Activated CD4-positive, alpha-beta T cell treated with anti-CD3 and anti-CD28 coated beads, Interleukin-2, amount 50 U/mL, for 4 hours (primary cell): Measurements from ENCODE around the gene AMOT.

ENCODE experiments used
- DNase-seq, 2 experiments: peaks; one replicate each; pipeline ENCODE4 v3.0.0-alpha.2; 2020

Gene AMOT

GRCh38 chrX:112841114-112841819 lies 636 bp upstream of the AMOT start:
- DNase-seq, result peak; percentile 61 to 62

DNA sequence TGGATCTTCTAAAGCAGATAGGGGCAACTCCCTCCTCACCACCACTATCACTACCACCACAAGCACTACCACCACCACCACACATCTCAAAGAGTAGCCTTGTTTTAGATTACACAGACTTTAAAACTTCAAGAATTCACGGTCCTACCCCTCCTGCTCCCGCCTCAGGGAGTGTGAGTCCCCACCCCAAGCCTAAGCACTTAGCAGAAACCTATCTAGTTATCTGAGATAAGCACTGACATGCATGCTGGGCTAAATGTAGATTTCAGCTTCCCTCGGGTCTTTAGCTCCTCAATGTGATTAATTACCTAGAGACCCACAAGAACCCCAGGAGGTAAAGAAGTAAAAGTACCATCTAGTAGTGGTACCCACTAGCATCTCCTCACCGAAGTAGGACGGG lies 775 bp downstream of the AMOT start:
- no peak for DNase-seq

GRCh38 chrX:112837531-112837930 lies 3.1 kb downstream of the AMOT start:
- DNase-seq, result no peak

DNA sequence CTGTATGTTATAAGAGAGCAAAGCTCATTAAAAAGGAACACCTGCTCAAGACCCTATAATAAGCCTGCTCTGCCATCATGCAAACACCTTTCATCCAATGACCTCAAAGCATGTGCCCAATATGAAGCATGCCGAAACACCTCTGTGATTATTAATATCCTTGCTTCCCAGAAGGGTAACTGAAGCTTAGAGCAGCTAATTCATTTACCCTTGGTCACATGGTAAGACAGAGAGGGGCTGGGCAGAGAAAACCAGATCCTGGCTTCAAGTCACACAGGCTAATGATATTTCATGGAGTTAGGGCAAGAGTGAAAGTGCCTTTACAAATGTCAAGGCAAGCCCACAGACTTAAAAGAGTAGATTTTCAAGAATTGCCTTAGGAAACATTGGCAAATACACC lies 5.6 kb downstream of the AMOT start:
- DNase-seq, result no peak

GRCh38 chrX:112834031-112834845 lies 6.4 kb downstream of the AMOT start:
- no peak for DNase-seq

DNA sequence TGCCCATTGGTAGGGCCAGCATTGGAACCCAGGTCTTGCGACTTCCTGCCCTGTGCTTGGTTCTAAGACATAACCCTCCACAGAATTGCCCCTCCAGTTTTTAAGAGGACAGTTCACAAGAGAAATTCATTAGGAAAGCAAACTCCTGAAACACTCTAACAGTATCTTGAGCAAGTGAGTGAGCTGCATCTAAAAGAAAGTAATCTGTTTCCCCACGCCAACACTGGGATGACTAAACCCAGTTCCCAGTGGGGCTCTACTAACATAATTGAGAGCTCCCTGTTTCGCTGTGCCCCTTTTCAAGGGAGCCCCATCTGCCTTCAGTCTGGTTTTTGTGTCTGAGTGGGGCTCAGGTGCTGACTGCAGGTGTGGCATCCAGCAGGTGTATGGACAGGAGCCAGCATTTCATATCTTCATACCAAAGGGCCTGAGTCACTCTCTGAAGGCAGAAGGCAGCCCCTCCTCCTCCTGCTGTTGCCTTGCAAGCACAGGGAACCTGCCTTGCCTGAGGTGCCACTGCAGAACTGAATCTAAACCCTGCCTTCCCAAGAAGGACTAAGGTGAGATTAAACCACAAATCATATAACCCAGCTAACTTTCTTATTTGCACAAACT lies 8.0 kb downstream of the AMOT start:
- no peak for DNase-seq

- no peak for DNase-seq
Measured at GRCh38 chrX:112830540-112830939, 10.1 kb downstream of the AMOT start.

DNA sequence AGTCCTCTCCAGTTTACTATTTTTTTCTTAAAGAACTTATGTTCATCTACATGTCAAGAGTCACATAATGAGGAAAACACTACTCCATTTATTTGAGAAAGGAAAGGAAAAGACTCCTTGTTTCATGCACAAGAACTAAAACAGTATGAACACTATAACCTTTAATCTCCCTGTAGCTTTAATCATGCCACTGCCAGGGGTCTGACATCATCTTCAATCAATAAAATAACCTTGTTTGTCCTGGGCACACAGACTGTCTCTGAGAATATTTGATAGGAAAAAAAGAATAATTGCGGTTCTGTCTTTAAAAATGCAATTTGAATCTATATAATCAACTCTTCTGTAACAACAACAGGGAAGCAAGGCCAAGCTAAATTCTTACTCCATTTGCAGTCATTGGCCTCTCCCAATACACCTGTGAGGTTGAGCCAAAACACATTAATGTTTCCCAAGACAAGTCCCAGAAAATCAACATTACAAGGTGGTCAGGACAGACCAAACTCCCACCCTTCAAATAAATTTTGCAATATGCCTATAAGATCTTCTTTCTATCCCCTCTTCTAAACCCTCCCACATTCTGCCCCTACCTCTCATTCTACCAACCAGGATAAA lies 13.2 kb downstream of the AMOT start:
- DNase-seq, result no peak

DNA sequence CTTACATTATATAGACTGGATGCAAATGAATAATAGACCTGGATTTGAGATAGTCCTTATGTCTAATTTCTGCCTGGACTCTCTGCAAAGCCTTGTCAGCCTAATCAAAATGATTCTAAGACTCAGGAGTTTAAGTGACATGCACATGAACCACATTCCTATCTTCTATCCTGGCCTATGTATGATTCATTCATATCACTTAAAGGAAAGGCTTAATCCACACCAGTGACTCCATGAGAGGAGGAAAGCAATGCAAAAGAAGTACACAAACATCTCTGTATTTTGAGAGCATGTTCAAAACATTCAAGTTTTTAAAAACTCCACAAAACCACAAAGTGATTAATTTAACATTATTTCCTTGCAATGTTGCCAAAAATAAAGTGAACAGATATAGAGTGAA lies 14.6 kb downstream of the AMOT start:
- DNase-seq, result no peak

DNA sequence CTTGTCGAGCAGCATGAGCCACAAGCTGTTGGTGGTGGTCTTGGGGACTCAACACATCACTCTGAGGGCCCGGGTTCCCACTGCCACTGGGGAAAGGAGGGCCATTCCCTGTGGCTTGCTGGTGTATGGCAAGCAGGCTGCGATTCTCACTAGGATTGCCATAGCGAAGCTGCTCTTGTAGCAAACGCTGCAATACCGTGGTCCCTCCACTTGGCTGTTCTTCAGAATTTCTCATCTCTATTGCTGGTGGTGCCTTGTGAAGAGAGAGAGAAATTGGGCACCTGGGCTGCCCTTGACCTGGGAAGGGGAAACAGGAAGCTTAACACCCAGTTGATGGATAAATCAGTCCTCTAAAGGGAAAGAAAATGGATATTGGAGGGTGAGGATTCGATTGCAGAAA lies 17.7 kb downstream of the AMOT start:
- no peak for DNase-seq

- no peak for DNase-seq
Measured at GRCh38 chrX:112820364-112821268, 20.0 kb downstream of the AMOT start.

DNA sequence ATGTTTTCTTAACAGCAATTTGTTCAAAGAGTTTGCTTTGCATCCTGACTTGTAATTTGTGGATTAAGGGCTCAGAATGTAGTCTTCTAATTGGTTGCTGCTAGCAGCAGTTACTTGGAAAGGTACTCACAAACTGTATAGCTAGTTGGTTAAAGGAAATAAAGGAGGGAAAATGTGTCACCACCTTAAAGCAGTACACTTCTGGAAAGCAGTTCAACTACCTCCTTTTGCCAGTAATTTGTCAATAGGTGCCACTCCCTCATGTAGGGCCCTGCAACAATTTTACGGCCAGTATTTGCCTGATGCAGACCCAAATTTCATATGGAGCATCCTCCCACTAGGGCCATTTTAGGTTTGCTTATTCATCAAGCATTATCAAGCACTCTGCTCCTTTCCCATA lies 20.8 kb downstream of the AMOT start:
- DNase-seq, result no peak

DNA sequence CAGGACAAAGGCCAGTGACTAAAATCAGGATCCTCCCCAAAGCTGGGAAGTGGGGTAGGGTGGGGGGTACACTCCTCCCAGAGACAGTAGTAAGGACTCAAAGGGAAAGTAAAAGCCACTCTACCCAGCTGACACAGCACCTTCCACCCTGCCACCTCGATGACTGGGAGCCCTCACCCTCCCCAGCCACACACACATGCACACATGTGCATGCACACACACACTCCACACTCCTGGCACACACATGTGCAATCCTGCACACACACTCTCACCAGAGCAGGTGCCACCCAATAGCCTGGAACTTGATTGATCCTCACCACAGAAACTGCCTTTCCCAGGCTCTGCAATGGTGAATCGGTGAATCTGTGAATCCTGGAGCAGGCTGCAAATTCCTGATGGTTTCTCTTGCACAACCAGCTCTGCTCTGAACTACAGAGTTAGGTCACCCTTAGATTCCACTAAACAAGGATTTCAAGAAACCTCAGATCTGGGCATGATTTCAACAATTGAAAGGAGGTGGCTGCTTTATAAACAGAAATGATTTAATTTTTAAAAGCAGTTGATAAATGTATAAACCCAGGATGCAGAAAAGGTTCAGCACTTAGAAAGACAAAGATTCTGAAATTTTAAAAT lies 21.5 kb downstream of the AMOT start:
- DNase-seq, result no peak

- DNase-seq, result no peak
Measured at GRCh38 chrX:112818114-112819007, 22.3 kb downstream of the AMOT start.

DNA sequence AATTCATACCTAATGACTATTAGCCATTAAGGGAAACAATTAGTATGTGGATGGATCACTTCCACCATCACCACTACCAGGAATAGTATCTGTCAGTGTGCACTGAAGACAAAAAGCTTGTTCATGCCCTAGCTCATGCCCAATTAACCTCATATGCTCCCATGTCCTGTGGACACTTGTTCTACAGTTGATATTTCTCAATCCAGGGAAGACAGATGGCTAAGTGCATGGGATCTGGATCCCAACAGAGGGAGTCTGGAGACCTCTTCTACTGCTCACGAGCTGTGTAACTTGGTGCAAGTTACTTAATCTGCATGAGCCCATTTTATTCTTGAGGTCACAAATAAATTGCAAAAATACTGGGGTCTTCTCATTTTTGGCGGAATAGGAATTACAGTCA lies 23.7 kb downstream of the AMOT start:
- no peak for DNase-seq

DNA sequence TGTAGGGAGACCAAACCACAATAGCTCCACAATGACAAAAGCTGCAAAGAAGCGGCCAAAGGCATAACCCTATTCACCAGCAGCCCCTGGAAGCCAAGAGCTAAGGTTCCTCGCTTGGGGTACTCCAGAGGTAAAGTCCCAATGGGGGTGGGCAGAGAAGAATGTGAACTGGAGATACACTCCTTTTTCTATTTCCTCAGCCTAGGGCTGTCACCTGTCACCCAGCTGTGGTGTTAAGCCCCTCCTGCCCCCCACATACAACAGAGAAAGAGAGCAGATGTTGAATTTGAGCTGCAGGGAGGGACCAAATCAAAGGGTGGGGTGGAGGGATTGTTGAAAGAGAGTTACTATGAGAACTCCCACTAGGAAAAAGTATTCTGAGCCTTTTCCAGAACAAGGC lies 26.1 kb downstream of the AMOT start:
- DNase-seq, result no peak

DNA sequence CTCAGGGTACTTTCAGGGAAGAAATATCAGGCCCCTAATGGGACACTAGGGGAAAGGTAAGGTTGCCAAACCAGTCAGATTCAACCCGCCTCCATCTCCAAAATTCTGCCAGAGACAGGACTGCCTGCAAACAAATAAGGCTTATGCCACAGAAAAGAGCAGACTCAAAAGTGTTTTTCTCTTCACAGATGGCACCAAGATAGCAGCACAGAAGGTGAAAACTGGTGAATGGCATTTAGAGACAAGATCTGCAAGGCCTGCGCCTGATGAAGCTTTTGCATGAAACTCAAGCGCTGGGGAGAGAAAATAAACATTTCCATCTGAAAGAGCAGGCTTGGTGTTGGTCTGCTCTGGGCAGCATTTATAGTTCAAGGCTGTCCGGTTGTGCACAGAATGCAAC lies 27.9 kb downstream of the AMOT start:
- no peak for DNase-seq

GRCh38 chrX:112808651-112809195 lies 31.9 kb downstream of the AMOT start:
- DNase-seq, result no peak

- no peak for DNase-seq
Measured at GRCh38 chrX:112808007-112808406, 32.6 kb downstream of the AMOT start.

- DNase-seq, result no peak
Measured at GRCh38 chrX:112803060-112803459, 37.6 kb downstream of the AMOT start.

- DNase-seq, result no peak
Measured at GRCh38 chrX:112802541-112802940, 38.1 kb downstream of the AMOT start.
